CD14-positive monocyte (primary cell): ENCODE data around the gene XXYLT1. TPM values are rescaled to one million over a fixed set of nuclear protein-coding genes. Genes with fewer than 3 reads are reported as not detected.

ENCODE experiments used
- DNase-seq, 3 donors: peaks; one replicate each; pipeline ENCODE4 v3.0.0-alpha.2; 2011 to 2022
- H2AFZ ChIP-seq: 2 replicates; pipeline ENCODE4 v1.6.0; 2012; ENCODE audit warnings: mild to moderate bottlenecking, low read depth, low read length, inconsistent platforms; ENCODE audit not compliant: insufficient read depth, poor library complexity, severe bottlenecking
- H3K27ac ChIP-seq, 2 donors: 1 replicate in 1 of 2; 2 replicates in 1 of 2; pipeline ENCODE4 v1.5.1; 2012 to 2013; ENCODE audit warnings: low read length in 2 of 2, control low read depth in 1 of 2, inconsistent platforms in 1 of 2, low read depth in 1 of 2, mild to moderate bottlenecking in 1 of 2
- H3K27me3 ChIP-seq, 2 donors: one replicate each; pipeline versions ENCODE4 v1.6.0 to v1.6.1; 2011 to 2013; ENCODE audit warnings: low read length in 2 of 2; ENCODE audit not compliant: control insufficient read depth in 2 of 2, insufficient read depth in 2 of 2
- H3K36me3 ChIP-seq, 2 donors: replicated peaks in 1 of 2; 1 replicate in 1 of 2; 2 replicates in 1 of 2; pipeline versions ENCODE4 v1.5.1 to v1.6.1; 2012 to 2013; ENCODE audit warnings: low read length in 2 of 2, control low read depth in 1 of 2, inconsistent platforms in 1 of 2, mild to moderate bottlenecking in 1 of 2; ENCODE audit not compliant: insufficient read depth in 2 of 2, control insufficient read depth in 1 of 2
- H3K4me1 ChIP-seq, 2 donors: 1 replicate in 1 of 2; 2 replicates in 1 of 2; pipeline versions ENCODE4 v1.5.1 to v1.6.1; 2012 to 2013; ENCODE audit warnings: low read length in 2 of 2, control low read depth in 1 of 2, inconsistent platforms in 1 of 2, mild to moderate bottlenecking in 1 of 2, moderate library complexity in 1 of 2; ENCODE audit not compliant: insufficient read depth in 2 of 2, control insufficient read depth in 1 of 2
- H3K4me2 ChIP-seq: replicated peaks from 2 replicates; pipeline ENCODE3; 2012; ENCODE audit warnings: low read length, moderate library complexity, mild to moderate bottlenecking; ENCODE audit not compliant: poor library complexity, severe bottlenecking; ENCODE audit errors: extremely low read depth
- H3K4me3 ChIP-seq, 3 experiments: fragments of 200-600 bp in 1 of 3; sonication (generic) in 1 of 3; replicated peaks in 1 of 3; 1 replicate in 2 of 3; 2 replicates in 1 of 3; pipeline ENCODE4 v1.5.1; 2011 to 2013; ENCODE audit warnings: low read length in 3 of 3, mild to moderate bottlenecking in 3 of 3, control low read depth in 2 of 3, low read depth in 2 of 3, inconsistent platforms in 1 of 3, moderate library complexity in 1 of 3
- H3K79me2 ChIP-seq: 2 replicates; pipeline ENCODE4 v1.6.0; 2012; ENCODE audit warnings: mild to moderate bottlenecking, control low read depth, inconsistent platforms, low read length, moderate library complexity; ENCODE audit not compliant: insufficient read depth
- H3K9ac ChIP-seq: 2 replicates; pipeline ENCODE4 v1.6.0; 2017; ENCODE audit warnings: low read length, mild to moderate bottlenecking; ENCODE audit not compliant: insufficient read depth, poor library complexity, severe bottlenecking
- H3K9me3 ChIP-seq, 2 donors: replicated peaks in 1 of 2; 1 replicate in 1 of 2; 2 replicates in 1 of 2; pipeline versions ENCODE4 v1.5.1 to v1.6.1; 2012 to 2013; ENCODE audit warnings: low read length in 2 of 2, control low read depth in 1 of 2; ENCODE audit not compliant: control insufficient read depth in 1 of 2, insufficient read depth in 1 of 2
- H4K20me1 ChIP-seq: 2 replicates; pipeline ENCODE4 v1.6.0; 2012; ENCODE audit warnings: mild to moderate bottlenecking, low read length, control low read depth, moderate library complexity; ENCODE audit not compliant: insufficient read depth
- H3K27ac Mint-ChIP-seq, 7 donors: one replicate each; pipeline ENCODE4 v1.8.0; 2020; ENCODE audit warnings: mild to moderate bottlenecking in 7 of 7, mixed read lengths in 7 of 7, moderate library complexity in 6 of 7, inconsistent platforms in 2 of 7
- H3K27me3 Mint-ChIP-seq, 3 donors: one replicate each; pipeline ENCODE4 v1.8.0; 2021 to 2022; ENCODE audit warnings: low read depth in 3 of 3, mild to moderate bottlenecking in 3 of 3, mixed read lengths in 3 of 3, moderate library complexity in 3 of 3, inconsistent platforms in 1 of 3
- H3K36me3 Mint-ChIP-seq, 2 donors: one replicate each; pipeline ENCODE4 v1.8.0; 2020; ENCODE audit warnings: mixed read lengths in 2 of 2, inconsistent platforms in 1 of 2, mild to moderate bottlenecking in 1 of 2
- H3K4me1 Mint-ChIP-seq: one replicate; pipeline ENCODE4 v1.8.0; 2020; ENCODE audit warnings: mild to moderate bottlenecking, mixed read lengths
- H3K4me3 Mint-ChIP-seq, 2 donors: one replicate each; pipeline ENCODE4 v1.8.0; 2020; ENCODE audit warnings: mild to moderate bottlenecking in 2 of 2, mixed read lengths in 2 of 2, moderate library complexity in 1 of 2
- H3K9me3 Mint-ChIP-seq, 7 donors: one replicate each; pipeline ENCODE4 v1.8.0; 2020 to 2022; ENCODE audit warnings: mixed read lengths in 7 of 7, mild to moderate bottlenecking in 6 of 7, moderate library complexity in 6 of 7, inconsistent platforms in 2 of 7
- WGBS: methylation state at CpG from one replicate; pipeline ENCODE4 v1.1.5; 2013; ENCODE audit warnings: missing lambda C conversion rate; ENCODE audit not compliant: insufficient coverage; 5-methylcytosine and 5-hydroxymethylcytosine counted together
- intact Hi-C, 2 donors: fragments of 100-400 bp; cut with micrococcal nuclease; formaldehyde crosslinking; loops; one replicate each; pipeline versions ENCODE4 v1.15.0 to v1.15.1; 2023
- polyA plus RNA-seq, 3 donors: library from polyadenylated mRNA; depleted of rRNA in 1 of 3; unstranded in 2 of 3; stranded (reverse) in 1 of 3; fragments of 300-500 nt in 2 of 3; fragments of >200 nt in 1 of 3; fragmentation: Illumina TruSeq in 2 of 3; gene quantifications; 1 replicate in 2 of 3; 2 replicates in 1 of 3; pipeline ENCODE4 v1.2.3, GENCODE V29; 2012 to 2021
- TF ChIP-seq, protein P1 (sequence below): fragments of 200-600 bp; IDR thresholded peaks from one replicate; pipeline ENCODE4 v1.8.0; 2022; ENCODE audit warnings: antibody characterized with exemption, mild to moderate bottlenecking

Gene XXYLT1
- polyA plus RNA-seq, 3 donors, result 11.8 to 13.5 (median 13.2) TPM

DNA sequence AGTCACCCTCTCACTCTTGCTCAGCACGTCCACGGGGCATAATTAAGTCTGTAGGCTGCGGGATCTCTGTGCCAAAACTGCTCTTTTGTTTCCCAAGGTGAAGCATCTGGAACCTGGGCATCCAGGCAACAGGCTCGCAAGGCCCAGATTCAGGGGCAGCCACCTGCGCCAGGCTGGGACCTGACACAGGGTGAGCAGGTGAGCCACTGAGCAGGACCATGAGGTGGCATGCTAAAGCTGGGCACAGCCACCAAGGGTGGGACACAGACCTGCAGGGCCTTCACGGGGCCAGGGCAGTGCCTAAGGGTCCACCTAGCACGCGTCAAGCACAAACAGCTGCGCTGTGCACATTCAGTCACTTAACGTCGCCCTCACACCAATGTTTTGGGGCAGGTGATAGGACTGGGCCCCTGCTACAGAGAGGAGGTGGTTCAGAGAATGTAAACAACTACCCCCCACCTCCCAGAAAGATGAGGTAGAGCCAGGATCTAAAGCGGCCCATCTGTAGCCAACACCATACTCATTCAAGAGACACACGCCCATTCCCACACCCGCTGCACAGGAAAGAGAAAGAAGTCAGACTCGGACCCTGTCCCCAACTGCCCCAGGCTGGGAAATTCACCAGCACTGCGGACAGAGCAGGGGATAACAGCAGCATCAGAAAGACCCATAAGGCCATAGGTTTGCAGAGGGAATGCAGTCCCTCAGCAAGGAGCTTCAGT, 16.3 kb downstream of the XXYLT1 start:
- H3K9ac ChIP-seq, result no peak overlapping the region
- H3K4me2 ChIP-seq, result no peak overlapping the region
- H3K9me3 ChIP-seq, result no peaks in the 10 kb centered on the region
- H3K4me1 ChIP-seq, result peaks cover 7 to 8% of the 10 kb centered on the region in 2 donors
- DNase-seq, result no peak
- Mint-ChIP-seq H3K9me3 (no peaks in the 10 kb centered on the region), H3K36me3 (peaks cover 9 to 12% of the 10 kb centered on the region in 2 donors), H3K27ac (no peak overlapping the region), H3K4me3 (no peak overlapping the region), H3K27me3 (peaks cover 0 to 5% (median 3%) of the 10 kb centered on the region in 3 donors), H3K4me1 (peaks cover 16% of the 10 kb centered on the region)
- peaks cover 4% of the 10 kb centered on the region for H4K20me1 ChIP-seq
- peaks cover 9% of the 10 kb centered on the region for H3K79me2 ChIP-seq
- peaks cover 0 to 7% of the 10 kb centered on the region in 2 donors for H3K36me3 ChIP-seq
- intact Hi-C loops, result loop anchor here in 1 of 2 donors (10.0 kb wide), 1 partner anchor 150 kb away; no protein-coding TSS in a partner anchor
- H3K27me3 ChIP-seq, result no peaks in the 10 kb centered on the region
- H3K27ac ChIP-seq, result no peak overlapping the region
- WGBS, result 94% methylated on average over 14 of the region's 16 CpGs
- H3K4me3 ChIP-seq, result no peak overlapping the region
- TF ChIP-seq, protein P1, sequence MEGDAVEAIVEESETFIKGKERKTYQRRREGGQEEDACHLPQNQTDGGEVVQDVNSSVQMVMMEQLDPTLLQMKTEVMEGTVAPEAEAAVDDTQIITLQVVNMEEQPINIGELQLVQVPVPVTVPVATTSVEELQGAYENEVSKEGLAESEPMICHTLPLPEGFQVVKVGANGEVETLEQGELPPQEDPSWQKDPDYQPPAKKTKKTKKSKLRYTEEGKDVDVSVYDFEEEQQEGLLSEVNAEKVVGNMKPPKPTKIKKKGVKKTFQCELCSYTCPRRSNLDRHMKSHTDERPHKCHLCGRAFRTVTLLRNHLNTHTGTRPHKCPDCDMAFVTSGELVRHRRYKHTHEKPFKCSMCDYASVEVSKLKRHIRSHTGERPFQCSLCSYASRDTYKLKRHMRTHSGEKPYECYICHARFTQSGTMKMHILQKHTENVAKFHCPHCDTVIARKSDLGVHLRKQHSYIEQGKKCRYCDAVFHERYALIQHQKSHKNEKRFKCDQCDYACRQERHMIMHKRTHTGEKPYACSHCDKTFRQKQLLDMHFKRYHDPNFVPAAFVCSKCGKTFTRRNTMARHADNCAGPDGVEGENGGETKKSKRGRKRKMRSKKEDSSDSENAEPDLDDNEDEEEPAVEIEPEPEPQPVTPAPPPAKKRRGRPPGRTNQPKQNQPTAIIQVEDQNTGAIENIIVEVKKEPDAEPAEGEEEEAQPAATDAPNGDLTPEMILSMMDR, result no peak
- H2AFZ ChIP-seq, result no peak overlapping the region

DNA sequence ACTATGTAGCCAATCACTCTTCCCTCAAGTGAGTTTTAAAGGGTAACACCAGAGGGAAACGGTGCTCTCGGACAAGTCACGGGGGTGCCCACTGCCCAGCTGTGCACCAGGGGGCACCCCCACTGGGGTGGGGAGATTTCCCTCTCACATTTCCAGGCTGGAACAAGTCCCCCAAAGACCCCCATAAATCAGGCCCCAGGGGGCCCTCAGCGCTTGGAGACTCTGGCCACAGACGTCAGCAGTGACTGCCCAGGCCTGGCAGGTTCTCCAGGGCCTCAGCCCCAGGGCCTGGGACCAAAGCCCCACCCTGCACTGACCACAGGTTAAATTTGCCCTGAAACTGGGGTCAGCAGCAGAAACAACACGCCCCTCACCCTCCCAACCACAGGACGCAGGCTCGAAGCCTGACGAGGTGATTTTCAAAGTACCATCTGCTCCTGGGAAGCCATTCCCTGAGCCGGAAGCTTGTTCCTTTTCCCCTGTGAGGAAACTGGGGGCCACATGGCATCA, 17.0 kb downstream of the XXYLT1 start:
- Histone ChIP-seq H3K79me2 (peaks cover 9% of the 10 kb centered on the region), H3K9ac (no peak overlapping the region), H3K4me2 (no peak overlapping the region), H3K36me3 (peaks cover 0 to 7% of the 10 kb centered on the region in 2 donors), H3K27me3 (no peaks in the 10 kb centered on the region), H3K4me3 (no peak overlapping the region), H2AFZ (no peak overlapping the region), H3K4me1 (peaks cover under 1 to 2% of the 10 kb centered on the region in 2 donors), H3K27ac (no peak overlapping the region), H4K20me1 (peaks cover 8% of the 10 kb centered on the region), H3K9me3 (no peaks in the 10 kb centered on the region)
- no peak overlapping the region for H3K4me3 Mint-ChIP-seq
- TF ChIP-seq, protein P1, result no peak
- peaks cover 9 to 12% of the 10 kb centered on the region in 2 donors for H3K36me3 Mint-ChIP-seq
- no peak overlapping the region for H3K27ac Mint-ChIP-seq
- H3K27me3 Mint-ChIP-seq, result peaks cover 0 to 5% (median 3%) of the 10 kb centered on the region in 3 donors
- no peaks in the 10 kb centered on the region for H3K9me3 Mint-ChIP-seq
- intact Hi-C loops, result loop anchor here in 1 of 2 donors (10.0 kb wide), 1 partner anchor 149 kb away; no protein-coding TSS in a partner anchor
- DNase-seq, result no peak
- WGBS, result 82% methylated on average over 6 of the region's 10 CpGs
- H3K4me1 Mint-ChIP-seq, result peaks cover 14% of the 10 kb centered on the region
